Smooth muscle cell of trachea (primary cell): ENCODE data around the gene CSRP1. TPM values are rescaled to one million over a fixed set of nuclear protein-coding genes. Genes with fewer than 3 reads are reported as not detected.

ENCODE experiments used
- total RNA-seq: library from RNA; depleted of rRNA; stranded (reverse); fragments of >200 nt; gene quantifications from 2 replicates; pipeline ENCODE4 v1.2.1, GENCODE V29; 2014

The CSRP1 gene
- total RNA-seq, result 241 and 347 TPM in 2 replicates

DNA sequence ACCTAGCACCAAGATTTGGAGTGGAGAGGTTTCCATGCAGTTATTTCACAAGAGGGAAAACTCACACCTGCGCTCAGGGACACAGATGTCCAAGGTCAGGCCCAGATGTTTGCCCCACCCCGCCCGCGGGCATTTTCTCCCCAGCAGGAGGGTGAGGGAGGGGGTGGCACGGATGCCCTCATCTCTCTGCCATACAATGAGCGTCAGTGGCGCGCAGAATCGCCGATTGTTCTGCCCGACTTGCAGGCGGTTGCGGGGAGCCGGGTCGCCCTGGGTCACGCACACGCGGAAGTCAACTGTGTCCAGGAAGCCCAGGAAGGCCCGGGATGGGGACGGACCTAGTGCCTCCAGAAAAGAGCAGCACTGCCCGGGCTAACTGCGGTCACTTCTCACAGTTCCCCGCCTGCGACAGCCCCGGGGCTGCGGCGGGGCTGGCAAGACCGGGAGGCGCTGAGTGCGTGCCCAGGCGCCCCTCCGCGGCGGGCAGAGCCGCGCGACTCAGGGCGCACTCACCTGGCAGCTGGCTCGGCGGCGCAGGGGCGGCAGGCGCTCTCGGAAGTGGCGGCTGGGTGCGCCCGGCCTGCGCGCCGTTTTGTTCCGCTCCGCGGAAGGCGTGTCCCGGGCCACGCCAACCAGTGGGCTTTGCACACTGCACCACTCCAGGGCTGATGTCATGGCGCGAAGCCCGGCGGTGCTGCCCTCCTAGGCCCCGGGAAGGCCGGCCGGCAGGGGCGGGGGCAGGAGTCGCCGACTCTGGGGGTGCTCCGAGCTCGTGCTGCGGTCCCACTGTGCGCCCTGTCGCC is at the start of gene CSRP1:
TSS of gene CSRP1 (minus strand) at position 567 of the 803 bp plus-strand sequence. CDS start 10,820 bp downstream, outside the sequence.

DNA sequence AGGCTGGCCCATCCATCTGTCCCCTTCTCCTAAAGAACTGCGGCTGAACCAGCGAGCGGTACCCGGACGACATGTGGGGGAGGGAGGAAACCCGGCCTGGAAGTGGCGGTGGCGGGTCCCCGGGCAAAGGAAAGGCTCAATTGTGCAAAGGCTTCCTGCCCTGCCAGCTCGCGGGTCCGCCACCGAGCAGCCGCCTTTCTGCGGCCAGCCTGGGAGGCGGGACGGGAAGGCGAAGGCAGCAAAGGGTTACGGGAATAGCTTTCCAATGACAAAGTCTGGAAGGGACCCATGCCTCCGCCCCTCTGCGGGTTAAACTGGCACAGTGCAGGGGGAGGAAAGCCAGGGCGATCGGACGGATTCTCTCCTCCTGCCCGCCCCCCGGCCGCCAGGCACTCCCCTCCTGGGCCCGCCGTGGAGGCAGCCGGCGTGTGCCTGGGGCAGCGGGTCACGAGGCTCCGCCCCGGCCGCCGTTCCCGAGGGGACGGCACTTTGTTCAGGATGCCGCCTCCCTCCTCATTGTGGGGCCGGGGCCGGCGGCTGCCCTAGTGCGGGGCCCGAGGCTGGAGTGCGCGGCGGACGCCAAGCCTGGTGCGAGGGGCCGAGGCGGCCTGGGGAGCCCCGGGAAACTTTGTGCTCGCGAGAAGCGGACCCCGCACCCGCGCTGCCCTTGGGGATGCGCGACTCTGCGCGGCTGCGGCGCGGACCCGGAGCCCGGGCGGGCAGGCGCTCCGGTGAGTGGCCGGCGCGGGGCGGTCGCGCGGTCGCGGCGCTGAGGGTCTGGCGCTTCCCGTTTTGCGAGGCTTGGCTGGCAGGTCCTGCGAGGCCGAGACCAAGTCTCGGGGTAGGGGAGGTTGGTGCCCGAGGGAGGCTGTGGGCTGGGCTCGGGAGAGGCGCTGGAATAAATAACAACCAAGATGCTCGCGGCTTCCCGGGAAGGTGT is 32.0 kb upstream of the CSRP1 start, which contains the start of gene NAV1:
TSS of gene NAV1 (plus strand) at position 516 of the 940 bp plus-strand sequence. CDS start 83,758 bp downstream, outside the sequence.

DNA sequence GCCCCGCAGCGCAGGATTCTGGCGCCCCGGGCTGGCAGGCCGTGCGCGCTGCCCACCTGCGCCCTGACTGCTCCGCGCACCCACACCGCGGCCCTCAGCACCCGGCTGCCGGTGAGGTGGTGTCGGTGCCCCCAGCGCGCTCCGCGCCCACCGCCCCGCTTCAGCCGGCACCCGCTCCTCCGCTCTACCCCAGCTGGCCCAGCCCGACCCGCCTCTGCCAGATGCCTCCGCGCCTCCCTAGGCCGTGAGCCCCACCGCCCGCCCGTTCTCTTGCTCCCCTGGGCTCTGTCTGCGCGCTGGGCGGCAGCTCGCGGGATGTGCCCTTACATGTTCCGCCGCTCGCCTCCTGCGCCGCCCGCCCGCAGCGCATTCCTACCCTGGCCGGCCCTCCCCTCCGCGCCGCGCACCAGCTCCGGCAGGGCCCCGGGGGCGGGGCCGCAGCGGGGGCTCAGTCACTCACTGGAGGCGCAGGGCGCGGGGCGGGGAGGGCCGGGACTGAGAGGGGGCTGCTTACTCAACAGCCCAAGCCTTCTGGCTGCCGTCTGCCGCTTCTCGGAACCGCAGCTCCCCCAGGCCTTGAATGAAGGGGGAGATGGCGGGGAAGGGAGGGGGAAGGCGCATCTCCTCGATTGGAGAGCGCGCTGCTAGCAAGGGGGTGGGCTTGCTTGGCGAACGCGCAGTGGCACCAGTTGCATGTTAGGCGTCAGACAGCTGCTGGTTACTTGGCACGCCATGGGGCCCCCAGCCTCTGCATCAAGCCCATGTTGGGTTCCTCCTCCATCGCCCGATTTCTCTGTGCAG is 37.9 kb downstream of the CSRP1 start, which contains the start of gene PHLDA3:
TSS of gene PHLDA3 (minus strand) at position 345 of the 801 bp plus-strand sequence. CDS start 402 bp downstream, outside the sequence.

Other genes starting within 250 kb of the CSRP1 start
- under 0.01 TPM in 2 replicates for gene PKP1, start 223.6 kb downstream of the CSRP1 start, total RNA-seq
- gene TNNT2, start 129.4 kb downstream of the CSRP1 start, total RNA-seq, result not detected in 2 replicates
- not detected in 2 replicates for gene LAD1, start 107.8 kb downstream of the CSRP1 start, total RNA-seq
- gene TNNI1, start 85.4 kb downstream of the CSRP1 start, total RNA-seq, result under 0.01 TPM in 2 replicates
- gene PHLDA3, start 37.9 kb downstream of the CSRP1 start, total RNA-seq, result 99.2 and 254 TPM in 2 replicates
- 42.3 and 52.6 TPM in 2 replicates for gene NAV1, start 32.0 kb upstream of the CSRP1 start, total RNA-seq